GM12875 (cell line): ENCODE data around the gene C5orf15.

Experiments used
- H3K4me3 ChIP-seq: one replicate; pipeline ENCODE4 v1.5.1; 2011; ENCODE audit warnings: low read depth, low read length, control low read depth
- TF ChIP-seq, protein P1 (sequence below): IDR thresholded peaks from 2 replicates; pipeline ENCODE4 v1.5.1; 2011; ENCODE audit warnings: low read depth, mild to moderate bottlenecking, control low read depth, inconsistent platforms, low read length, moderate library complexity, borderline replicate concordance; ENCODE audit not compliant: insufficient read depth

Gene C5orf15

DNA sequence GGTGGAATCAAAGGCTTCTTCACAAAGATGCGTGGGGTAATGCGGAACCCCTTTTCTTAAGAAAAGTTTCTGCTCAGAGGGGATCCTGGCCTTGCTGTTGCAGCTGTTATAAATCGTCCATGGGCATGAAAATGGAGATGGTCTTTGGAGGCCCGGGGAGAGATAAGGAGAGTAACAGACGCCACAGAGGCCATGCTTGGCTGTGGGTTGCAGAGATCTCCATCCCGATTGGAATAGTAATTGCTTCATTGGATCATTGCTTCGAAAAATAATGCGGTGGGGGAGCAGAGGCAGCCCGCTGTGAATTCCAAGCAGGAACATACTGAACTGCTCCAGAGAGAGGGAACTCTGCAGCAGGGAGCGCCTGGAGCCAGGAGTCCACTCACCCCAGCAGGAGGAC lies 55.5 kb downstream of the C5orf15 start:
- H3K4me3 ChIP-seq, result no peak overlapping the region
- TF ChIP-seq, protein P1, sequence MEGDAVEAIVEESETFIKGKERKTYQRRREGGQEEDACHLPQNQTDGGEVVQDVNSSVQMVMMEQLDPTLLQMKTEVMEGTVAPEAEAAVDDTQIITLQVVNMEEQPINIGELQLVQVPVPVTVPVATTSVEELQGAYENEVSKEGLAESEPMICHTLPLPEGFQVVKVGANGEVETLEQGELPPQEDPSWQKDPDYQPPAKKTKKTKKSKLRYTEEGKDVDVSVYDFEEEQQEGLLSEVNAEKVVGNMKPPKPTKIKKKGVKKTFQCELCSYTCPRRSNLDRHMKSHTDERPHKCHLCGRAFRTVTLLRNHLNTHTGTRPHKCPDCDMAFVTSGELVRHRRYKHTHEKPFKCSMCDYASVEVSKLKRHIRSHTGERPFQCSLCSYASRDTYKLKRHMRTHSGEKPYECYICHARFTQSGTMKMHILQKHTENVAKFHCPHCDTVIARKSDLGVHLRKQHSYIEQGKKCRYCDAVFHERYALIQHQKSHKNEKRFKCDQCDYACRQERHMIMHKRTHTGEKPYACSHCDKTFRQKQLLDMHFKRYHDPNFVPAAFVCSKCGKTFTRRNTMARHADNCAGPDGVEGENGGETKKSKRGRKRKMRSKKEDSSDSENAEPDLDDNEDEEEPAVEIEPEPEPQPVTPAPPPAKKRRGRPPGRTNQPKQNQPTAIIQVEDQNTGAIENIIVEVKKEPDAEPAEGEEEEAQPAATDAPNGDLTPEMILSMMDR, result no peak

DNA sequence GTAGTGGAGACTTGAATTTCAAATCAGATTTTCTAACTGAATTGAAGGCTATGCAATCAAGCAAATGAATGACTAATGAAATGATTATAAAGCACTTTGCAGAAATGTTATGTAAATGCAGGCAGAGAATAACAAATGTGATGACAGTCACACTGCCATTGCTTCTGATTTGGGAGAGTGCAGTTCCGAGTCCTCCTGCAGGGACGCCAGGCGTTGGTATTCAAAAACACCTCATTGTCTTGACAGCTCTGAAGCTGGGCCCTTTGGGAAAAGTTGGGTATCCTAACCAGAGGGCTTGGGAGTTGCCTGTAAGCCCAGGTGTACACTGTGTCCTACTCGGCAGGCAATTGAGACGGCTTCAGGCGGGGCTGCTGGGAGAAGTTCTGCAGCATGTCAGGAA lies 57.9 kb downstream of the C5orf15 start:
- TF ChIP-seq, protein P1, result no peak

GRCh38 chr5:133909603-133910002 lies 58.8 kb downstream of the C5orf15 start:
- no peak overlapping the region for H3K4me3 ChIP-seq
- TF ChIP-seq, protein P1, result no peak

More for the DNA sequence above, 57.9 kb downstream of the C5orf15 start:
- no peak overlapping the region for H3K4me3 ChIP-seq

DNA sequence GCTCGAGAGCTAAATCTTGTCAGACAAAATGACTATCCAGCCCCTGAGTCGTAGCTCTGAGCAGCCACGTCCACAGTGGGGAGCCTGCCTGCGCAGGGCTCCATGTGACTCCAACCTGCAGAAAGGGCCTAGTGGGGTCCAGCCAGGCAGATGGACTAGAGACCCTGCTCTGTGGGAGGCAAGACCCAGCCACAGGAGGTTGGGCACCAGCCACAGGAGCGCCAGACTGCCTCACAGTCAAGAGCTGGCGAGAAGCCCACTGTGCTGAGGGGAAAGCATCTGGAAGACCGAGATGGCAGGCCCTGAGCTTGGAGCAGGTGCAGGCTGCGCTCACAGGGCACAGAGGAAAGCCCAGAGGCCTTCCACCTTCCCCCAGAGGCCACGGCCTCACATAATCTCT lies 61.4 kb downstream of the C5orf15 start:
- no peak overlapping the region for H3K4me3 ChIP-seq
- TF ChIP-seq, protein P1, result no peak

- H3K4me3 ChIP-seq, result no peak overlapping the region
- TF ChIP-seq, protein P1, result no peak
Observed at GRCh38 chr5:133906303-133906702, 62.1 kb downstream of the C5orf15 start.
